GM19463 (cell line): ENCODE results near the gene DGKA.

ENCODE experiments used
- ATAC-seq: cut with Tn5 transposase; IDR thresholded peaks from one replicate; pipeline ENCODE4 v1.9.1; 2021; ENCODE audit warnings: mild to moderate bottlenecking, moderate library complexity; ENCODE audit not compliant: unreplicated experiment

Gene DGKA

DNA sequence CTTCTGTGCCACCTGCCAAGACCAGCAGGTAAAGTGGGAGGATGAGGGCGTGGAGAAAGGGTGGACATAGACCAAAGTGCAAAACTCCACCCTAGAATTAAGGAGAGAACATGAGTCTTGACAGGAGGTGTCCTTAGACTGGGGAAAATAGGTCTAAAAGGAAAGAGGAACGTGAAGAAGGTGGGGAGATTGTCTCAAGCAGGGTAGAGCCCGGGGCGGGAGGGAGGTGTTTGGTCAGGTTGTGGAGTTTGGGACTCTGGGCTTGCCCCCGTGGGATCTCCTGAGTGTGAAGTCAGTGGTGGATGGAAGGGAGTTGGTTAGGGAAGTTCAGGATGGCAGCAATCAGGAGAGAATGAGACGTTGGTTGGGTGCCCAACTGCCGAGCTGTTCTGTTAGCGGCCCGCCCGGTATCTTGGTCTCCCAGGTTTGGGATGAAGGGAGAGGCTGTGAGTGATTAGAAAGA lies 386 bp downstream of the DGKA start:
- ATAC-seq = no peak

DNA sequence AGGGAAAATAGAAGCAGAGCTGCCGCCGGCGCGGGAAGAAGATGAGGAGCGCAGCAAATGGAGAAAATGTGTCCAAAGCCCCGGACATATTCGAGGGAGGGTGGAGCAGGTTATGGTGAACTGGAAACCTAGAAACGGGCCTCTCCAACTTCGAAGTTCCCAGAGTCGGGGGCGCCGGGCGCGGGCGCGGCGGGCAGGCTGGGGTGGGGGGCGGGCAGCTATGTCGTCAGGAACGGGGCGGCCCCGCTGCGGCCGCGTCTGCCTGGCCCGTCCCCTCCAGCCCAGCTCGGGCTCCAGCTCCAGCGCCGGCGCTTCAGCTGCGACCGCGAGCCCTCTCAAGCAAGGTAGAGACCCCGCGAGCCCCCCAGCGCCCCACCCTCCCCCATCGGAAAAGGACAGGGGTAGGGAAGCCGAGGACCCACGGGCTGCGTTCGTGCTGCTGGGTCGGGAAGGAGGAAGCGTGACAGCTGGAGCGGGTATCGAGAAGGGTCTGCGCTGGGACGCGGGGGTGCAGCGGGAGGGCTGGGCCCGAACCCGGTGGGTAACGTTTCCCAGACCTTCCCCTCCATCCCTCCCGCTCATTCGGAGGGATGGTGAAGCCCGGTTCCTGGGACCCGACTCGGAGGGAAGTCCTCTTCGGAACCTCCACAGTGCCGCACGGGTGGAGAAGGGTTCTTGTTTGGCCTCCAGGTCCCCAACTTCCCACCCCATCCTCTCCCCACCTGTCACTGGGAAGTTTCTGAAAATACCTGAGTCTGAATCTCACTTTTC lies 1.0 kb downstream of the DGKA start:
- no peak for ATAC-seq

GRCh38 chr12:55932551-55932910 lies 1.6 kb downstream of the DGKA start:
- no peak for ATAC-seq

DNA sequence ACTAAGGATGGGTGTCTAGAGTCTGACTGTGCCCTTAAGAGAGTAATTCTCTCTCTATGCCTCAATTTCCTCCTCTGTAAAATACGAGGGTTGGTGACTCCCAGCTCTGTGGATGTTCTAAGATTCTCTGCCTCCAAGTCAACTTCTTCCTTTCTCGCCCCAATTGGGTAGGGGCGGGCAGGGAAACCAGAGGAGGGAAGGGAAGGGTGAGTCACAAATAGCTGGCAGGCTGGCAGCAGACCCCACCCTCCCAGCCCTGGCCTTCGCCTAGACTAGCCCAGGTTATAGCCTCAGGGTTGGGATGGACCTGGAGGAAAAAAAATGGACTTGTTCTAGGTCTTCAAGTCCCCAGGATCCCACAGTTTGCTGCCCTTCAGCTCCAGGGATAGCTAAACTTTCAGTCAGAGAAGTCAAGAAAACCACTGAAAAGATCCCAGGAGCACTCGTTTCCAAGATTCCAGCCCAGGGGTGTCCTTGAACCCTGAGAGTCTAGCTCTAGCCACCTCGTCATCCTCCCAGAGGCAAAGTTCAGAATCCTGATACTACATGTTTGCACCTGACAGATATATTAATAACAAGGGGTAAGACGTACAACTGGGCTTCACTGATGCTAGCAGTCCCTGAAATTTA lies 2.3 kb downstream of the DGKA start:
- ATAC-seq = no peak

- no peak for ATAC-seq
These were observed 3.1 kb downstream of the DGKA start for GRCh38 chr12:55933799-55934742.

DNA sequence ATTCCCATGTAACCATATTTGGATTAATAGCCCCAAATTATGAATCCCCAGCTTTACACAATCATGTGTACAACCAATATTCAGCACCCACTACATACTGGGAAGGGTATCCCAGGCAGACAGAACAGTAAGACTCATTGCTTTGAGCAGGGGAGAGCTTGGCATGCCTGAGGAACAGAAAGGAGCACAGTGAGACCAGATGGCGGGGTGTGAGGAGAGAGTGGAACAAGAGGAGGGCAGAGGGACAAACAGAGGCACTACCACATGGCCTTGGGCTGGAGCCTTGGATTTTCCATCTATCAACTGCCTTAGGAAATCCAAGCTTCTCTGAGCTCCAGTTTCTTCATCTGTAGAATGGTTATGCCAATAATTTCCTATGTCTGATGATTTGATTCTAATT lies 3.8 kb downstream of the DGKA start:
- no peak for ATAC-seq

DNA sequence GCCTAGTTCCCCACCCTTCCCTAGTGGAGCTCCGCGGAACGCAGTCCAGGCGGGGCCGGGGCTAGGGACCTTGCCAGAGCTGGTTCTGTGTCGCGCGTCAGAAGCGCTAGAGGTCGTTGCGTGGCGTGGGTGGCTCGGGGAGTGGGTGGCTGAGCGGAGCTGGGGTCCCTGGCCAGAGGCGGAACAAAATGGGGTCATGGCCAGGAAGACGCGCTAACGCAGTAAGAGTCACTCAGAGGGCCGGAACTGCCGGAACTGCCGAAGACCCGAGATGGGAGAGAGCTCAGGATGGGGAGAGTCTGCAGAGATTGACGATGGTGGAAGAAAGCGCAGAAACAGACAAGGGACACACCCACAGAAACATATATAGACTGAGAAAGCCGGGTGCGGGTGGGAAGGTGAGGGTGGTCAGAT lies 4.8 kb downstream of the DGKA start:
- ATAC-seq = no peak

DNA sequence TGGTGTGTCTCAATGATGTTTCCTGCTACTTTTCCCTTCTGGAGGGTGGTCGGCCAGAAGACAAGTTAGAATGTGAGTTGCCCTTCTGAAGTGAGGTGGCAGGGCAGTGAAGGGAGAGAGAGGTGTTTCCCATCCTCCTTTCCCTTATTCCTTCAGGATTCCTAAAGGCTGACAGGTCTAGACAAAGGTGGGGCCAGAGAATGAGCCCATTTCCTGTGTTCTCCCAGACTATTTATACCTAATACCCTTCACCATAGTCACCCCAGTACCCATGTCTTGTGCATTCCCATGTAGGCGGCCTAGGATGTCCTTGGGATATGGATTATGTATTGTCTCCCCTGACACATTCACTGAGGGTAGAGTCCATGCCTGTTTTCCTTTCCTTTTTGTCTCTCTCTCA lies 7.0 kb downstream of the DGKA start:
- no peak for ATAC-seq

- ATAC-seq = no peak
These were observed 8.0 kb downstream of the DGKA start for GRCh38 chr12:55938826-55939501.

- ATAC-seq = peak; percentile 98
These were observed 9.2 kb downstream of the DGKA start for GRCh38 chr12:55940065-55940732.

- ATAC-seq = no peak
These were observed 11.1 kb downstream of the DGKA start for GRCh38 chr12:55942055-55942454.

- no peak for ATAC-seq
These were observed 11.7 kb downstream of the DGKA start for GRCh38 chr12:55942577-55943136.

DNA sequence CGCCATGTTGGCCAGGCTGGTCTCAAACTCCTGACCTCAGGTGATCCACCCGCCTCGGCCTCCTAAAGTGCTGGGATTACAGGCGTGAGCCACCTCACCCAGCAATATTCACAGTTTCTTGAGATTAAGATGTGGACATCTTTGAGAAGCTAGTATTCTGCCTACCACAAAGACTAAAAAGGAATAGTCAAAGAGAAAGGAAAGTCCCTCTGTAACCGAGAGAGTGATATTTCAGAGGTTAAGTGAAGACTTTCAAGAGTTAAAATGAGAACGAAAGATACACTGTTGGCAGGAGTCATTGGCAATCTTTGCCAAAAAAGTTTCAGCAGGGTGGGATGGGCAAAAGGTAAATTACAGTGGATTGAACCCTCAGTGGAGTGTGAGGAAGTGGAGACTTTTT lies 15.6 kb downstream of the DGKA start:
- no peak for ATAC-seq

GRCh38 chr12:55955344-55955743 lies 24.4 kb downstream of the DGKA start:
- no peak for ATAC-seq

GRCh38 chr12:55955800-55956508 lies 25.0 kb downstream of the DGKA start:
- no peak for ATAC-seq

GRCh38 chr12:55957106-55957859 lies 26.3 kb downstream of the DGKA start:
- no peak for ATAC-seq

DNA sequence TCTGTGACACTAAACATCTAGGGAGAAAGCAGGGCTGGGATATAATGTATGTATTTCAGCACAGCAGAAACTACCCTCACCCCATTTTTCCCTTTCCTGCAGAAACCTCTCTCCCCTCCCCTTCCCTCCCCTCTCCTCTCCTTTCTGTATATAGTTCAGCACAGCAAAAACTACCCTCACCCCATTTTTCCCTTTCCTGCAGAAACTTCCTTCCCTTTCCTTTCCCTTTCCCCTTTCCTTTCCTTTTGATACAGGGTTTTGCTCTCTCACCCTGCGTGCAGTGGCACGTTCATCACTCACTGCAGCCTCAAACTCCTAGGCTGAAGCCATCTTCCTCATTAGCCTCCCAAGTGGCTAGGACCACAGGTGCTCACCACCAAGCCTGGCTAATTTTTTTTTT lies 32.8 kb downstream of the DGKA start:
- no peak for ATAC-seq

DNA sequence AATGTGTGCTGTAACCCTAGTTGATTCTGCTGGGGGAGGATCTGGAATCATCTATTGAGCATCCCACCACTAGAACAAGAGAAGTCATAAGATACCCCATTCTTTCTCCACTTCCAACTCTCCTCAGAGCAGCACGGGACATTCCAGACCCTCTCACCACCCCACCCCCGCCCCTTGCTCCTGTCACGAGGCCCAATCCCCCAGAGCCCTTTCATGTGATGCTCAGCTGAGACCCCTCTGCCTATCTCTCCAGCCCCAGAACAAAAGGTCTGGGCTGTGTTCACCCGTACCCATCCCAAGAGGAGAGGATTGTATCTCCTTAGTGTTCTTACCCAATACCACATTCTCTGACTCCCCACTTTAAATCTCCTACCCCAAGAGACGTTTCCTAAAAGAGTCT lies 34.3 kb downstream of the DGKA start:
- no peak for ATAC-seq

- no peak for ATAC-seq
These were observed 35.0 kb downstream of the DGKA start, which contains the start of gene PMEL for GRCh38 chr12:55965941-55966407. PMEL (minus strand) TSS chr12:55966042; CDS start chr12:55966011, 31 bp downstream.
